HG02981 (cell line): ENCODE data around the gene DRD5.

Experiments
- ATAC-seq: cut with Tn5 transposase; IDR thresholded peaks from one replicate; pipeline ENCODE4 v1.9.1; 2021; ENCODE audit warnings: mild to moderate bottlenecking, moderate library complexity; ENCODE audit not compliant: unreplicated experiment

DRD5 gene

GRCh38 chr4:9812501-9813340 is 31.3 kb downstream of the DRD5 start:
- ATAC-seq, result peak; percentile 89

GRCh38 chr4:9816285-9816684 is 34.9 kb downstream of the DRD5 start:
- no peak for ATAC-seq

GRCh38 chr4:9820343-9820742 is 38.9 kb downstream of the DRD5 start:
- no peak for ATAC-seq

- ATAC-seq, result peak; percentile 48
These were observed 43.6 kb downstream of the DRD5 start for GRCh38 chr4:9825049-9825448.

GRCh38 chr4:9826551-9826950 is 45.1 kb downstream of the DRD5 start:
- no peak for ATAC-seq

- no peak for ATAC-seq
These were observed 51.2 kb downstream of the DRD5 start for GRCh38 chr4:9832640-9833039.

- ATAC-seq, result no peak
These were observed 52.0 kb downstream of the DRD5 start for GRCh38 chr4:9833421-9833820.
